WTC11 (cell line): Measurements from ENCODE around the gene SVOPL. TPM values are rescaled to one million over a fixed set of nuclear protein-coding genes. Genes with fewer than 3 reads are reported as not detected.

Experiments used
- ATAC-seq: fragments of 200-7000 bp; cut with Tn5 transposase; 2 replicates; pipeline ENCODE4 v1.10.0; 2021; ENCODE audit warnings: mild to moderate bottlenecking, moderate library complexity
- CTCF ChIA-PET: fragments of 300-600 bp; sonication (Branson Sonifier 250); formaldehyde crosslinking; loops from one replicate; lab custom pipeline; 2021; ENCODE audit warnings: antibody characterized with exemption; lab: Charles Lee
- POLR2A ChIA-PET: fragments of 350-600 bp; sonication (Branson Sonifier 250); formaldehyde crosslinking; loops from one replicate; lab custom pipeline; 2021; ENCODE audit warnings: antibody characterized with exemption; lab: Charles Lee
- DNase-seq: peaks from one replicate; pipeline ENCODE4 v3.0.0; 2021; ENCODE audit warnings: low spot score
- H3K27ac Mint-ChIP-seq: 2 replicates; pipeline ENCODE4 v1.8.0; 2021; ENCODE audit warnings: mixed read lengths
- H3K27me3 Mint-ChIP-seq: 2 replicates; pipeline ENCODE4 v1.8.0; 2021; ENCODE audit warnings: low read depth, mild to moderate bottlenecking, moderate library complexity, mixed read lengths
- H3K36me3 Mint-ChIP-seq: 2 replicates; pipeline ENCODE4 v1.8.0; 2021; ENCODE audit warnings: mixed read lengths
- H3K4me1 Mint-ChIP-seq: 2 replicates; pipeline ENCODE4 v1.8.0; 2022; ENCODE audit warnings: mixed read lengths
- H3K4me3 Mint-ChIP-seq: 2 replicates; pipeline ENCODE4 v1.8.0; 2021; ENCODE audit warnings: mild to moderate bottlenecking, moderate library complexity, mixed read lengths
- H3K9me3 Mint-ChIP-seq: 2 replicates; pipeline ENCODE4 v1.8.0; 2021; ENCODE audit warnings: mixed read lengths
- CREM ChIP-seq: sonication (generic); formaldehyde crosslinking; IDR thresholded peaks from 2 replicates; pipeline ENCODE4 v1.8.1; 2022; ENCODE audit warnings: mild to moderate bottlenecking, missing genetic modification reagents, moderate library complexity
- ESRRA ChIP-seq: sonication (generic); formaldehyde crosslinking; IDR thresholded peaks from 2 replicates; pipeline ENCODE4 v1.8.1; 2022; ENCODE audit warnings: mild to moderate bottlenecking, missing genetic modification reagents, borderline replicate concordance
- FOXJ3 ChIP-seq: sonication (generic); formaldehyde crosslinking; IDR thresholded peaks from 2 replicates; pipeline ENCODE4 v1.9.0; 2021; ENCODE audit warnings: missing genetic modification reagents, mild to moderate bottlenecking, borderline replicate concordance
- GABPB1 ChIP-seq: sonication (generic); formaldehyde crosslinking; IDR thresholded peaks from 2 replicates; pipeline ENCODE4 v1.8.1; 2023; ENCODE audit warnings: mild to moderate bottlenecking, missing genetic modification reagents
- HMGA2 ChIP-seq: fragments of 250-450 bp; sonication (Bioruptor Pico); IDR thresholded peaks from 2 replicates; pipeline ENCODE4 v1.4.0; 2021; ENCODE audit warnings: mild to moderate bottlenecking, moderate library complexity
- JUN ChIP-seq: sonication (generic); formaldehyde crosslinking; IDR thresholded peaks from 2 replicates; pipeline ENCODE4 v1.8.0; 2023; ENCODE audit warnings: mild to moderate bottlenecking, missing genetic modification reagents
- KAT7 ChIP-seq: sonication (generic); formaldehyde crosslinking; IDR thresholded peaks from 2 replicates; pipeline ENCODE4 v1.8.1; 2023; ENCODE audit warnings: missing genetic modification reagents, mild to moderate bottlenecking, borderline replicate concordance
- SMAD3 ChIP-seq: sonication (generic); formaldehyde crosslinking; IDR thresholded peaks from 2 replicates; pipeline ENCODE4 v1.8.0; 2022; ENCODE audit warnings: missing genetic modification reagents, mild to moderate bottlenecking, borderline replicate concordance
- SOX15 ChIP-seq: fragments of 250-450 bp; sonication (Bioruptor Pico); IDR thresholded peaks from 2 replicates; pipeline ENCODE4 v1.9.0; 2021; ENCODE audit warnings: mild to moderate bottlenecking
- TCF7 ChIP-seq: sonication (generic); formaldehyde crosslinking; IDR thresholded peaks from 2 replicates; pipeline ENCODE4 v1.8.0; 2022; ENCODE audit warnings: mild to moderate bottlenecking, low read depth, missing genetic modification reagents, moderate library complexity
- TEAD4 ChIP-seq: sonication (generic); formaldehyde crosslinking; IDR thresholded peaks from 2 replicates; pipeline ENCODE4 v1.8.0; 2022; ENCODE audit warnings: mild to moderate bottlenecking, missing genetic modification reagents
- ZNF232 ChIP-seq: sonication (generic); formaldehyde crosslinking; IDR thresholded peaks from 2 replicates; pipeline ENCODE4 v1.8.0; 2022; ENCODE audit warnings: mild to moderate bottlenecking, missing genetic modification reagents
- ZNF263 ChIP-seq: sonication (generic); formaldehyde crosslinking; IDR thresholded peaks from 2 replicates; pipeline ENCODE4 v1.8.1; 2022; ENCODE audit warnings: low read depth, mild to moderate bottlenecking, moderate library complexity, missing genetic modification reagents
- total RNA-seq: library from RNA; stranded (reverse); gene quantifications from 3 replicates; pipeline ENCODE4 v1.2.3, GENCODE V29; 2021
- TF ChIP-seq, protein P1 (sequence below): sonication (generic); formaldehyde crosslinking; IDR thresholded peaks from 2 replicates; pipeline ENCODE4 v1.8.1; 2023; ENCODE audit warnings: mild to moderate bottlenecking, missing genetic modification reagents
- TF ChIP-seq, protein P2 (sequence below): fragments of 250-450 bp; sonication (Bioruptor Pico); IDR thresholded peaks from 2 replicates; pipeline ENCODE4 v1.9.0; 2021; ENCODE audit warnings: mild to moderate bottlenecking
- TF ChIP-seq, protein P3 (sequence below): sonication (generic); formaldehyde crosslinking; IDR thresholded peaks from 2 replicates; pipeline ENCODE4 v1.8.1; 2023; ENCODE audit warnings: mild to moderate bottlenecking, missing genetic modification reagents
- TF ChIP-seq, protein P4 (sequence below): fragments of 200-600 bp; IDR thresholded peaks from 2 replicates; pipeline ENCODE4 v1.8.0; 2022; ENCODE audit warnings: antibody characterized with exemption
- TF ChIP-seq, protein P5 (sequence below): sonication (generic); formaldehyde crosslinking; IDR thresholded peaks from 2 replicates; pipeline ENCODE4 v1.8.0; 2022; ENCODE audit warnings: mild to moderate bottlenecking, missing genetic modification reagents
- TF ChIP-seq, protein P6 (sequence below): fragments of 250-450 bp; sonication (Bioruptor Pico); IDR thresholded peaks from 2 replicates; pipeline ENCODE4 v1.8.0; 2021; ENCODE audit warnings: mild to moderate bottlenecking

Gene SVOPL
- total RNA-seq, 1 experiment from 2014 or later: 1.9 TPM

DNA sequence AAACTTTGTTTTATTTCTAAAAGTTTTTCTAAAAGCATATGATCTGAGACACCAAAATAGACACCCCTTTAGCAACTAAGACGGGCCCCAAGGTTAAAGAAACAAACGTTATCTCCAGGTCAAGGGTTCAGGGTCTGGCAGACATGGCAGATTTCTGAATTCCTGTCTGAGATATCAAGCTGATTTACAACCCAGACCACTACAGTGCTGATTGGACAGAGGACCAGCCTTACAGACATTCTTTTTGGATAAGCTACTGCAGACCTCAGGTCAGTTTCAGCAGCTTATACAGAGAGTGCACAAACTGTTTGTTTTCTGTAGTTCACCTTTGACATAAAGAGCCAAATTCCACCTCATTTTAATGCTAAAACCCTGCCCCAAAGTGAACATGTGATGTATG is 34.8 kb downstream of the SVOPL start:
- POLR2A ChIA-PET: no interaction called here
- Mint-ChIP-seq H3K4me3 (no peak overlapping the region), H3K4me1 (peaks cover 78% of the 10 kb centered on the region), H3K36me3 (peaks cover 11% of the 10 kb centered on the region), H3K9me3 (peaks cover 24% of the 10 kb centered on the region), H3K27me3 (no peaks in the 10 kb centered on the region; the same call in 1 of the 2 replicates), H3K27ac (no peak overlapping the region)
- ATAC-seq (no peak), DNase-seq (no peak)
- TF ChIP-seq, protein P1, sequence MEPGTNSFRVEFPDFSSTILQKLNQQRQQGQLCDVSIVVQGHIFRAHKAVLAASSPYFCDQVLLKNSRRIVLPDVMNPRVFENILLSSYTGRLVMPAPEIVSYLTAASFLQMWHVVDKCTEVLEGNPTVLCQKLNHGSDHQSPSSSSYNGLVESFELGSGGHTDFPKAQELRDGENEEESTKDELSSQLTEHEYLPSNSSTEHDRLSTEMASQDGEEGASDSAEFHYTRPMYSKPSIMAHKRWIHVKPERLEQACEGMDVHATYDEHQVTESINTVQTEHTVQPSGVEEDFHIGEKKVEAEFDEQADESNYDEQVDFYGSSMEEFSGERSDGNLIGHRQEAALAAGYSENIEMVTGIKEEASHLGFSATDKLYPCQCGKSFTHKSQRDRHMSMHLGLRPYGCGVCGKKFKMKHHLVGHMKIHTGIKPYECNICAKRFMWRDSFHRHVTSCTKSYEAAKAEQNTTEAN (CRISPR knock-in tag): no peak
- TF ChIP-seq FOXJ3 (CRISPR knock-in tag): no peak
- no peak for TF ChIP-seq HMGA2 (CRISPR knock-in tag)
- no peak for TF ChIP-seq CREM (CRISPR knock-in tag)
- TF ChIP-seq, protein P2, sequence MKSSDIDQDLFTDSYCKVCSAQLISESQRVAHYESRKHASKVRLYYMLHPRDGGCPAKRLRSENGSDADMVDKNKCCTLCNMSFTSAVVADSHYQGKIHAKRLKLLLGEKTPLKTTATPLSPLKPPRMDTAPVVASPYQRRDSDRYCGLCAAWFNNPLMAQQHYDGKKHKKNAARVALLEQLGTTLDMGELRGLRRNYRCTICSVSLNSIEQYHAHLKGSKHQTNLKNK: no peak
- TF ChIP-seq, protein P3, sequence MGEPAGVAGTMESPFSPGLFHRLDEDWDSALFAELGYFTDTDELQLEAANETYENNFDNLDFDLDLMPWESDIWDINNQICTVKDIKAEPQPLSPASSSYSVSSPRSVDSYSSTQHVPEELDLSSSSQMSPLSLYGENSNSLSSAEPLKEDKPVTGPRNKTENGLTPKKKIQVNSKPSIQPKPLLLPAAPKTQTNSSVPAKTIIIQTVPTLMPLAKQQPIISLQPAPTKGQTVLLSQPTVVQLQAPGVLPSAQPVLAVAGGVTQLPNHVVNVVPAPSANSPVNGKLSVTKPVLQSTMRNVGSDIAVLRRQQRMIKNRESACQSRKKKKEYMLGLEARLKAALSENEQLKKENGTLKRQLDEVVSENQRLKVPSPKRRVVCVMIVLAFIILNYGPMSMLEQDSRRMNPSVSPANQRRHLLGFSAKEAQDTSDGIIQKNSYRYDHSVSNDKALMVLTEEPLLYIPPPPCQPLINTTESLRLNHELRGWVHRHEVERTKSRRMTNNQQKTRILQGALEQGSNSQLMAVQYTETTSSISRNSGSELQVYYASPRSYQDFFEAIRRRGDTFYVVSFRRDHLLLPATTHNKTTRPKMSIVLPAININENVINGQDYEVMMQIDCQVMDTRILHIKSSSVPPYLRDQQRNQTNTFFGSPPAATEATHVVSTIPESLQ: no peak
- TF ChIP-seq KAT7 (CRISPR knock-in tag): no peak
- TF ChIP-seq ZNF263: no peak
- TF ChIP-seq GABPB1 (CRISPR knock-in tag): no peak
- TF ChIP-seq TCF7 (CRISPR knock-in tag): no peak
- TF ChIP-seq, protein P4, sequence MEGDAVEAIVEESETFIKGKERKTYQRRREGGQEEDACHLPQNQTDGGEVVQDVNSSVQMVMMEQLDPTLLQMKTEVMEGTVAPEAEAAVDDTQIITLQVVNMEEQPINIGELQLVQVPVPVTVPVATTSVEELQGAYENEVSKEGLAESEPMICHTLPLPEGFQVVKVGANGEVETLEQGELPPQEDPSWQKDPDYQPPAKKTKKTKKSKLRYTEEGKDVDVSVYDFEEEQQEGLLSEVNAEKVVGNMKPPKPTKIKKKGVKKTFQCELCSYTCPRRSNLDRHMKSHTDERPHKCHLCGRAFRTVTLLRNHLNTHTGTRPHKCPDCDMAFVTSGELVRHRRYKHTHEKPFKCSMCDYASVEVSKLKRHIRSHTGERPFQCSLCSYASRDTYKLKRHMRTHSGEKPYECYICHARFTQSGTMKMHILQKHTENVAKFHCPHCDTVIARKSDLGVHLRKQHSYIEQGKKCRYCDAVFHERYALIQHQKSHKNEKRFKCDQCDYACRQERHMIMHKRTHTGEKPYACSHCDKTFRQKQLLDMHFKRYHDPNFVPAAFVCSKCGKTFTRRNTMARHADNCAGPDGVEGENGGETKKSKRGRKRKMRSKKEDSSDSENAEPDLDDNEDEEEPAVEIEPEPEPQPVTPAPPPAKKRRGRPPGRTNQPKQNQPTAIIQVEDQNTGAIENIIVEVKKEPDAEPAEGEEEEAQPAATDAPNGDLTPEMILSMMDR: no peak
- no peak for TF ChIP-seq TEAD4 (CRISPR knock-in tag)
- TF ChIP-seq SOX15 (CRISPR knock-in tag): no peak
- TF ChIP-seq ZNF232 (CRISPR knock-in tag): no peak
- TF ChIP-seq SMAD3 (CRISPR knock-in tag): no peak
- CTCF ChIA-PET: interaction anchor here (1.2 kb wide), 1 partner anchor 72 kb away, joined by 4 read pairs; no protein-coding TSS in a partner anchor

DNA sequence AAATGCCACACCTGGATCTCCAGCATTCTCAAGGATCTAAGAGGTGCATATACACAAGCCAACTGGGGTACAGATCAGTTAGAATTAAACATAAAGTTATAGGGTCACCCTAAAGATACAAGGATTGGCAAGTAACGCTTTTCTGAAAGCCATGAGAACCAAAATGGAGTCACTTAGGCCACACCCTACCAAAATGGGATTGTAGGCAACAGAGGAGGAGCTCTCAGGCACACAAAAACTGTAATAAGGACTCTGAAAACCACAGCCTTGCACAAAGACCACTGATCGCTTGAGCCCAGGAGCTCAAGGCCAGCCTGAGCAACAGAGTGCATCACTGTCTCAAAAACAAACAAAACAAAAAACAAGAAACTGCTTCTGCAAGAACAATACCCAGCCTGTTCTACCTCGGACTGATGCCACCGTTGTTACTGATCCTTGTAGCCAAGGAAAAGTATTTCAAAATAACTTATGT is 35.5 kb downstream of the SVOPL start:
- ChIA-PET POLR2A (no interaction called here), CTCF (interaction anchor here (1.1 to 1.2 kb wide), 2 partner anchors 21 to 73 kb away, joined by 3 to 4 read pairs; no protein-coding TSS in a partner anchor)
- H3K9me3 Mint-ChIP-seq: peaks cover 24% of the 10 kb centered on the region
- ATAC-seq (no peak), DNase-seq (no peak)
- peaks cover 11% of the 10 kb centered on the region for H3K36me3 Mint-ChIP-seq
- H3K27me3 Mint-ChIP-seq: no peaks in the 10 kb centered on the region; the same call in 1 of the 2 replicates
- H3K27ac Mint-ChIP-seq: 0 out of 2 replicates have a peak overlapping the region, but pooled peaks have one; percentile 70
- no peak overlapping the region for H3K4me3 Mint-ChIP-seq
- TF ChIP-seq ESRRA (CRISPR knock-in tag) (no peak), JUN (CRISPR knock-in tag) (no peak), HMGA2 (CRISPR knock-in tag) (no peak), ZNF263 (no peak)
- TF ChIP-seq, protein P5, sequence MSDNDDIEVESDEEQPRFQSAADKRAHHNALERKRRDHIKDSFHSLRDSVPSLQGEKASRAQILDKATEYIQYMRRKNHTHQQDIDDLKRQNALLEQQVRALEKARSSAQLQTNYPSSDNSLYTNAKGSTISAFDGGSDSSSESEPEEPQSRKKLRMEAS (CRISPR knock-in tag): no peak
- TF ChIP-seq, protein P6, sequence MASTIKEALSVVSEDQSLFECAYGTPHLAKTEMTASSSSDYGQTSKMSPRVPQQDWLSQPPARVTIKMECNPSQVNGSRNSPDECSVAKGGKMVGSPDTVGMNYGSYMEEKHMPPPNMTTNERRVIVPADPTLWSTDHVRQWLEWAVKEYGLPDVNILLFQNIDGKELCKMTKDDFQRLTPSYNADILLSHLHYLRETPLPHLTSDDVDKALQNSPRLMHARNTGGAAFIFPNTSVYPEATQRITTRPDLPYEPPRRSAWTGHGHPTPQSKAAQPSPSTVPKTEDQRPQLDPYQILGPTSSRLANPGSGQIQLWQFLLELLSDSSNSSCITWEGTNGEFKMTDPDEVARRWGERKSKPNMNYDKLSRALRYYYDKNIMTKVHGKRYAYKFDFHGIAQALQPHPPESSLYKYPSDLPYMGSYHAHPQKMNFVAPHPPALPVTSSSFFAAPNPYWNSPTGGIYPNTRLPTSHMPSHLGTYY (CRISPR knock-in tag): no peak
- TF ChIP-seq, protein P1 (CRISPR knock-in tag): no peak
- H3K4me1 Mint-ChIP-seq: peaks cover 84% of the 10 kb centered on the region
